ENCODE results near the gene KIAA2012. TPM values are rescaled to one million over a fixed set of nuclear protein-coding genes. Genes with fewer than 3 reads are reported as not detected.

KIAA2012 gene
- total RNA-seq, 1 donor from 2014 or later = not detected

DNA sequence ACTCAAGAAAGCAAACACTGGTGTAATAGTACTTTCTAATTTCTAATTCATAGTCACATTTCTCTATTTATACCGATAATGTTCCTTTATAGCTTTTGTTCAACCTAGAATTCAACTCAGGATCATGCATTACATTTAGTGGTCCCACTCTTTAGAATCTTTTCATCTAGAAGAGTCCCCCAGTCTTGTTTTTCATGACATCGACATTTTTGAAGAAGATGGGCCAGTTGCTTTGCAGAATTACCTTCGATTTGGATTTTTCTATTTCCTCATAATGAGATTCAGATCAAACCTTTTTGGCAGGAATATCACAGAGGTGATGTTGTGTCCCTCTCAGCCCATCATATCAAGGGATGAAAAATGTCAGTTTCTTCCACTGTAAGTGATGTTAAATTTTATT lies 35.3 kb downstream of the KIAA2012 start:
- Mint-ChIP-seq H3K9me3 (ENCODE audit: unreplicated experiment) (no peaks in the 10 kb centered on the region), H3K4me3 (ENCODE audit: unreplicated experiment) (no peak overlapping the region), H3K27me3 (ENCODE audit: low read depth, unreplicated experiment) (peaks cover 4% of the 10 kb centered on the region), H3K27ac (ENCODE audit: unreplicated experiment) (no peak overlapping the region), H3K36me3 (ENCODE audit: low read depth, unreplicated experiment) (no peaks in the 10 kb centered on the region), H3K4me1 (ENCODE audit: low read depth, unreplicated experiment) (peaks cover 22% of the 10 kb centered on the region)
- Histone ChIP-seq H4K20me1 (ENCODE audit: insufficient read depth, low read length) (no peaks in the 10 kb centered on the region), H3K9me3 (ENCODE audit: insufficient read depth, low read depth, low read length) (no peaks in the 10 kb centered on the region), H3K36me3 (ENCODE audit: insufficient read depth, low read length) (no peaks in the 10 kb centered on the region), H3K4me1 (ENCODE audit: insufficient read depth, low read length) (peaks cover 10% of the 10 kb centered on the region), H3K27ac (ENCODE audit: low read depth, low read length) (no peak overlapping the region), H3K4me2 (ENCODE audit: low read length) (no peak overlapping the region), H3K79me2 (ENCODE audit: insufficient read depth, low read length) (no peaks in the 10 kb centered on the region), H3K9ac (ENCODE audit: low read length) (no peak overlapping the region), H3K4me3 (ENCODE audit: insufficient read depth, low read depth, low read length) (no peak overlapping the region), H2AFZ (ENCODE audit: low read depth, low read length) (no peak overlapping the region), H3K27me3 (ENCODE audit: insufficient read depth, low read length) (no peaks in the 10 kb centered on the region)
- TF ChIP-seq, protein P1, sequence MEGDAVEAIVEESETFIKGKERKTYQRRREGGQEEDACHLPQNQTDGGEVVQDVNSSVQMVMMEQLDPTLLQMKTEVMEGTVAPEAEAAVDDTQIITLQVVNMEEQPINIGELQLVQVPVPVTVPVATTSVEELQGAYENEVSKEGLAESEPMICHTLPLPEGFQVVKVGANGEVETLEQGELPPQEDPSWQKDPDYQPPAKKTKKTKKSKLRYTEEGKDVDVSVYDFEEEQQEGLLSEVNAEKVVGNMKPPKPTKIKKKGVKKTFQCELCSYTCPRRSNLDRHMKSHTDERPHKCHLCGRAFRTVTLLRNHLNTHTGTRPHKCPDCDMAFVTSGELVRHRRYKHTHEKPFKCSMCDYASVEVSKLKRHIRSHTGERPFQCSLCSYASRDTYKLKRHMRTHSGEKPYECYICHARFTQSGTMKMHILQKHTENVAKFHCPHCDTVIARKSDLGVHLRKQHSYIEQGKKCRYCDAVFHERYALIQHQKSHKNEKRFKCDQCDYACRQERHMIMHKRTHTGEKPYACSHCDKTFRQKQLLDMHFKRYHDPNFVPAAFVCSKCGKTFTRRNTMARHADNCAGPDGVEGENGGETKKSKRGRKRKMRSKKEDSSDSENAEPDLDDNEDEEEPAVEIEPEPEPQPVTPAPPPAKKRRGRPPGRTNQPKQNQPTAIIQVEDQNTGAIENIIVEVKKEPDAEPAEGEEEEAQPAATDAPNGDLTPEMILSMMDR (IDR thresholded peaks at IDR 0.05; ENCODE audit: insufficient read depth, low read depth, low read length) = no peak
- TF ChIP-seq EZH2 (IDR thresholded peaks at IDR 0.05; ENCODE audit: insufficient read depth, low read length) = no peak
- FAIRE-seq = peak; percentile 9
- DNase-seq (ENCODE audit: low read depth) = no peak

DNA sequence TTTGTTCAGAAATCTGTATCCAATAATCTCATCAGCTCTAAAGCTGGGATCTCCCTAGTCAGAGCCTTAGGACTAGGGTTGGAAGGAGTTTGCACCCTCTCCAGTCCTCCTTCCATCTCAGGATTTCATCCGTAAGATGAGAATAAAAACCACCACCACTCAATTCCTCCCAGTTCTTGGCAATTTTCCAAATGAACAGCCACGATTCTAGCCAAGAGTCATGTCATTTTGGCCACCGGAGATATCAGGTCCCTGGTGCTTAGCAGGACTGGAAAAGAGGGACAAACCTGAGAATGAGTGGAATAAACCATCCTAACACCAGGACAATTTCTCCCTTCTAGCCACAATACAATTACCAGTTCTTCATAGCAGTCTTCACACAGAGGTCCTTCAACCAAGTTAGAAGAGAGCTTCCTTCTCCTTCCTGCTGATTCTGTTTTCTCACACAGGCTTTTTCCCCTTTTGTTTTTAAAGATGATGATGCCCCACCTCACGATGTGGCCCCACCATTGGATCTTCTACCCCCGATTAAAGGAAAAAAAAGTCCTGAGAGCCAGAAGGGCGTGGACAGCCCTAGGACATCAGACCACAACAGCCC lies 36.2 kb downstream of the KIAA2012 start:
- Histone ChIP-seq H3K4me2 (ENCODE audit: low read length) (no peak overlapping the region), H3K4me3 (ENCODE audit: insufficient read depth, low read depth, low read length) (no peak overlapping the region), H3K36me3 (ENCODE audit: insufficient read depth, low read length) (no peaks in the 10 kb centered on the region), H3K27me3 (ENCODE audit: insufficient read depth, low read length) (no peaks in the 10 kb centered on the region), H3K9me3 (ENCODE audit: insufficient read depth, low read depth, low read length) (no peaks in the 10 kb centered on the region), H4K20me1 (ENCODE audit: insufficient read depth, low read length) (no peaks in the 10 kb centered on the region), H2AFZ (ENCODE audit: low read depth, low read length) (no peak overlapping the region), H3K27ac (ENCODE audit: low read depth, low read length) (no peak overlapping the region), H3K4me1 (ENCODE audit: insufficient read depth, low read length) (peaks cover 13% of the 10 kb centered on the region), H3K9ac (ENCODE audit: low read length) (no peak overlapping the region), H3K79me2 (ENCODE audit: insufficient read depth, low read length) (no peaks in the 10 kb centered on the region)
- no peak overlapping the region for H3K4me3 Mint-ChIP-seq (ENCODE audit: unreplicated experiment)
- TF ChIP-seq, protein P1 (IDR thresholded peaks at IDR 0.05; ENCODE audit: insufficient read depth, low read depth, low read length) = no peak
- TF ChIP-seq EZH2 (IDR thresholded peaks at IDR 0.05; ENCODE audit: insufficient read depth, low read length) = no peak
- H3K36me3 Mint-ChIP-seq (ENCODE audit: low read depth, unreplicated experiment) = no peaks in the 10 kb centered on the region
- peak overlapping the region; percentile 92 for H3K27ac Mint-ChIP-seq (ENCODE audit: unreplicated experiment)
- DNase-seq (ENCODE audit: low read depth) (no peak), FAIRE-seq (no peak)
- no peaks in the 10 kb centered on the region for H3K9me3 Mint-ChIP-seq (ENCODE audit: unreplicated experiment)
- H3K4me1 Mint-ChIP-seq (ENCODE audit: low read depth, unreplicated experiment) = peaks cover 22% of the 10 kb centered on the region
- H3K27me3 Mint-ChIP-seq (ENCODE audit: low read depth, unreplicated experiment) = peaks cover 4% of the 10 kb centered on the region

DNA sequence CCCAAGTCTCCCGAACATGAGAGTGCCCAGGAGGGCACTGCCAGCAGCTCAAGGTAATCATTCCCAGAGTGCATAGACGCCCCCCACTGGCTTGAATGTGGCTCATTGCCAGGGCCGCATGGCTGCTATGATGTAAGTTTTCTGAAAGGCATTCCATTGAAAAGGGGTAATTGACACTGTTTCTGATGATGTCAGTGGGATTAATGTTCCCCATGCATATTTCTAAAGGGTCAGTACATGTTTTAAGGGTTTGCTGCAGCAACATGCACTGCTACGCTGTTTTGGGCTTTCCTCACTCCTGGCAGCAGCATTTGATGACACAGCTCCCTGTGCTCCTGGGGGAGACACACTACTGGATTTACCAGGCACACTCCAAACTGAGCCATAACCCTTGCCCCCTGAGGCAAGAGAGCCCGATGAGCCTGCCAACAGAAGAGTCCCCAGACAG lies 36.7 kb downstream of the KIAA2012 start:
- Mint-ChIP-seq H3K27ac (ENCODE audit: unreplicated experiment) (peak overlapping the region; percentile 92), H3K36me3 (ENCODE audit: low read depth, unreplicated experiment) (no peaks in the 10 kb centered on the region), H3K27me3 (ENCODE audit: low read depth, unreplicated experiment) (peaks cover 4% of the 10 kb centered on the region), H3K9me3 (ENCODE audit: unreplicated experiment) (no peaks in the 10 kb centered on the region), H3K4me1 (ENCODE audit: low read depth, unreplicated experiment) (peaks cover 22% of the 10 kb centered on the region), H3K4me3 (ENCODE audit: unreplicated experiment) (no peak overlapping the region)
- Histone ChIP-seq H3K36me3 (ENCODE audit: insufficient read depth, low read length) (no peaks in the 10 kb centered on the region), H3K79me2 (ENCODE audit: insufficient read depth, low read length) (no peaks in the 10 kb centered on the region), H4K20me1 (ENCODE audit: insufficient read depth, low read length) (no peaks in the 10 kb centered on the region), H3K27ac (ENCODE audit: low read depth, low read length) (no peak overlapping the region), H3K9me3 (ENCODE audit: insufficient read depth, low read depth, low read length) (no peaks in the 10 kb centered on the region), H3K9ac (ENCODE audit: low read length) (no peak overlapping the region), H3K4me1 (ENCODE audit: insufficient read depth, low read length) (peaks cover 13% of the 10 kb centered on the region), H3K4me3 (ENCODE audit: insufficient read depth, low read depth, low read length) (no peak overlapping the region), H3K4me2 (ENCODE audit: low read length) (no peak overlapping the region), H2AFZ (ENCODE audit: low read depth, low read length) (no peak overlapping the region), H3K27me3 (ENCODE audit: insufficient read depth, low read length) (no peaks in the 10 kb centered on the region)
- FAIRE-seq (no peak), DNase-seq (ENCODE audit: low read depth) (peak; percentile 70)
- no peak for TF ChIP-seq EZH2 (IDR thresholded peaks at IDR 0.05; ENCODE audit: insufficient read depth, low read length)
- TF ChIP-seq, protein P1 (IDR thresholded peaks at IDR 0.05; ENCODE audit: insufficient read depth, low read depth, low read length) = no peak
